ELF-1 (cell line): ENCODE data around the gene NEDD8.
"Not testable (repeated sequence)": the region's sequence is repeated elsewhere in the genome, so short reads cannot be mapped to it uniquely, and the experiment has no call there.

ENCODE experiments used
- DNase-seq: peaks from one replicate; pipeline ENCODE4 v3.0.0-alpha.2; 2016; ENCODE audit warnings: low read depth, low spot score

NEDD8 gene

DNA sequence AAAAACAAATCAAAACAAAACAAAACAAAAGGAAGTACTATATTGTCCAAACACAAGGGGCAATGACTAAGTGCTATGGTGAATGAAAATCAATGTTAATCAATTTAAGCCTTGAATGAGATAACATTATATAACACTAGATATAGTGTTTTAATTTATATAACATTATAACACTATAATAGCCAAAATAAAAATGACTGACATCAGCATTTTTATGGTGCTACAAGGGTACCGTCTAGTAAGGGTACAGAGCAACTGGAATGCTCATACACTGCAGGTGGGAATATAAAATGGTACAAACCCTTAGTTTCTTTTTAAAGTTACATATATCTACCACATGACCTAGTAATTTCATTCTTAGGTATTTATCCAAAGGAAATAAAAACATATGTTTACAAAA lies 5.7 kb downstream of the NEDD8 start:
- DNase-seq, result no peak

DNA sequence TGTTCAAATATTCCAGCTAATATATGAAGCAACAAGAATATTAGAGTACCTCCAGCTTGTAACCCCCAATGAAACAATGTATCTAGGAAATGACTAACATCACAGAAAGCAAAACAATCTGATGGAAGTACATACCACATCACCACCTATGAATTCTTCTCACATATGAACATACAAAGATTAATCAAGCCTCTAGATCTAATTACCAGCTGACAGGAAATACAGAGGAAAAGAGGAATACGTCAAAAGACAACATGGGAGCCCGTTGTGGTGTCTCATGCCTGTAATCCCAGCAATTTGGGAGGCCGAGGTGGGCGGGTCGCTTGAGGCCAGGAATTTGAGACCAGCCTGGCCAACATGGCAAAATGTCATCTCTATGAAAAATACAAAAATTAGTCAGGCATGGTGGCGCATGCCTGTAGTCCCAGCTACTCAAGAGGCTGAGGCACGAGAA lies 7.5 kb downstream of the NEDD8 start:
- DNase-seq, result no peak

DNA sequence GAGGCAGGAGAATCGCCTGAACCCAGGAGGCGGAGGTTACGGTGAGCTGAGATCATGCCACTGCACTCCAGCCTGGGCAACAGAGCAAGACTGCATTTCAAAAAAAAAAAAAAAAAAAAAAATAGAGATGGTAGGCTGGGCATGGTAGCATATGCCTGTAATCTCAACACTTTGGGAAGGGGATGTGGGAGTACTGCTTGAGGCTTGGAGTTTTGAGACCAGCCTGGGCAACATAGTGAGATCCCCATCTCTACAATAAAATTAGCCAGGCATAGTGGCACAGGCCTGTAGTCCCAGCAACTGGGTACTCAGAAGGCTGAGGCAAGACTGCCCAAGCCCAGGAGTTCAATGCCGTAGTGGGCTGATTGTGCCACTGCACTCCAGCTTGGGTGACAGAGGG lies 9.2 kb downstream of the NEDD8 start:
- DNase-seq, result not testable (repeated sequence)

GRCh38 chr14:24219521-24219920 lies 12.6 kb downstream of the NEDD8 start:
- DNase-seq, result no peak

- DNase-seq, result no peak
Measured at GRCh38 chr14:24219080-24219479, 13.1 kb downstream of the NEDD8 start.

- not testable (repeated sequence) for DNase-seq
Measured at GRCh38 chr14:24216876-24217275, 15.3 kb downstream of the NEDD8 start.

DNA sequence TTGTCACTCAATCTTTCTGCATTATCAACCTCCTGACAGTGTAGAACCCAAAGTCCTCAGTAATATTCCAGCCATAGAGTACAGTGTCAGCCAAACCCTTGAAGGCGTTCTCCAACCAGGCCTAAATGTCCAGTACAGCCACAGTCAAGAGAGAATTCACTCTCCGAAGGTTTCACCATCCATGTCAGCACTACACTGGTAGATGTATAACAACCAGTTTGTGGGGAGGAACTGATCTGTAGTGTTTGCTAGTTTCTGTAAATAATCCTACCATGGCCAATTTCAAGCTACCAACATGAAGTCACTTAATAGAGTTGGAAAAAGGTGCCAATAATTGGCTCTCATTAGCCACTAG lies 15.8 kb downstream of the NEDD8 start:
- no peak for DNase-seq

DNA sequence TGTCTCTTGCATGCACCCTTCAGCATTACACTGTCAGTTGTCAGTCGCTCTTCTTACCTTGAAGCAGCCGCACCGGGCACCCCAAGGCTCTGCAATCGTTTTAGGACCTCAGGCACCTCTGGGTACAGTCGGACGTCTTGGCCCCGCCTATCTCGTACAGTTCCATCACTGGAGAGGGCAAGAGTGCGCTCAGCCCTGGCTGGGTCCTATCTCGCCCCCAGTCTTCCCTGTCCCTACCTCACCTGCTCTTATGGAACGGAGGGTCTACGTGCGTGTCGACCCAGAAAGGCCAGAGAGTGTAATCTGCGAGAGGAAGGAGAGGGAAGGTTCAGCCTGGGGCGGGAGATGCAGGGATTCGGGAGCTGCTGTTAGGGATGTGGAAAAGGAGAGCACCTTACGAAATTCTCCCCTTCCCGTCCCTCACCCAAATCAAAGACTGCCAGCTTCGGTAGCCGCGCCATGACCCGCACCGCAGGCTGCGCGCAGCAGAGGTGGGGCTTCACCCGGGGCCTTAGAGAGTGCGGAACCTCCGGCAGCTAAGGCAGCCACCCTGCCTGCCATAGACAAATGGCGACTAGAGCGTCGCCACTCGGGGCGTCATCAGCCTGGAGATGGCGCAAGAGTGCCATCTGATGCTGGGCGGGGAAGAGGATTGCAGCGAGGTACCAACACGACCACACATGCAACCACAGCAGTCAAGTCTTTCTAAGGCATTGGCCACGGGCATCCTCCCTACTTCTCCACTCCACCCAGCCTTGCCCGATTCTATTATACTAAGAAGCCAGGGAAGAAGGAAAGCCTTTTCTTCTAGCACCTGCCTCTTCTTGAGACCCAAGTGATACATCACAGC lies 16.4 kb downstream of the NEDD8 start, which contains the start of gene MDP1:
Gene MDP1 (minus strand): TSS at position 572 of the 850 bp plus-strand sequence. CDS start 111 bp downstream, at position 461.
- peak; percentile 91 for DNase-seq

GRCh38 chr14:24213866-24214662 lies 18.1 kb downstream of the NEDD8 start:
- DNase-seq, result no peak

DNA sequence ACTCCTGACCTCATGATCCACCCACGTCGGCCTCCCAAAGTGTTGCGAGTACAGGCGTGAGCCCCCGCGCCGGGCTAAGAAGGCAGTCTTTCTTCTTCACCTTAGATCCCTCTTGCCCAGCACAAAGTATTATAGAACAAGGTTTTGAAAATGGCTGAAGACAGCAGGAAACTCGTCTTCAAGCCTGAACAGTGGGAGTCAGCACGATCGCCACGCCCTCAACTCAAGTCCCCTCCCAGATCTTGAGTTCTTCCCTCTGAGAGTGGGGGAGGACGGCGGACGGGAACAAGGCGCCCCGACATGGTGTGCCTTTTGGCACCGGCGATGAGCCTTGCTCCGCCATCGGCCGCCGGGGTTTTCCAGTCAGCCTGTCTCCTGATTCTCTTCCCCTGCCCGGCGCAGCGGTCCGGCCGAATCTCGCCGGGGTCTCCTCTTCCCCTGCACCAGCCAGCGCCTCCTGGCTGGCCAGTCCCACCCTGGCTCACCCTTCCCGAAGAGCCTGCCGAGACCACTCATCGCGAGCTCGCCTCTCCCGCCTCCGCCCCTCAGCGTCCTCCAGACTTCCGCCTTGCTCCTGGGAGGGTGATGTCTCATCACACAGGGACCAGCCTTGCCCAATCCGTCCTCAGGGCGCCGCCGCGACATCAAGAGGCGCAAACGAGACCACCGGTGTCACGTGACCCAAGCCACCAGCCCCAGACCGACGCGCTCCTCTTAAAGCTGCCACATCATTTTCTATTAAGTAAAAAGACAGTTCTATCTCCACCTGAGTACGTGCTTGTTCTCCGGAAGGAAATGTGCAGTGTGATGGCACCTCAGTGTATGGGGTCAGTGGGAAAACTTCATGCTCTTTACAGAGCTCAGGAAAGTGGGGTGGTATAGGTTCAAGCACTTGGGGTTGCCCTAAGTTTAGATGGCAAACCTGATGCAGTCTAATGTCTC lies 19.0 kb downstream of the NEDD8 start, which contains the start of gene CHMP4A:
Gene CHMP4A (minus strand): TSS at position 565 of the 942 bp plus-strand sequence. CDS start 49 bp downstream, at position 516.
- peak; percentile 99 for DNase-seq

DNA sequence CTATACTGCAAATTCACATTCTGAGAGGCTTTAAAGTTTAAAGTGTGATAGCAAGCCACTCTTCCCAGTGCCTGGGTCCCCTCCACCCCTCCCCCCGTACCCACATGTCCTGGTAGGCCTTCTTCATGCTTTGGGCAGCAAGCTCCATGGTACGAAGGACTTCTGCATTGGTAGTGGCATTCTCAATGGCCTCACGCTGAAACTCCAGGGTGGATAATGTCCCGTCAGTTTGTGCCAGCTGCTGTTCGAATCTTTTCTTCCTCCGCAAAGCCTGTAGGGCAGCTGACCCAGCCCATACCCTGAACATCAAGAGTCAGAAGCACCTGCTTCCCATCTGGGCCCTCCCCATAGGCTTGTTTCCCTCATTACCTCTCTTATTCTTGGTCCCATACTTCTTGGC lies 20.9 kb downstream of the NEDD8 start:
- no peak for DNase-seq

- no peak for DNase-seq
Measured at GRCh38 chr14:24207625-24208024, 24.5 kb downstream of the NEDD8 start.

DNA sequence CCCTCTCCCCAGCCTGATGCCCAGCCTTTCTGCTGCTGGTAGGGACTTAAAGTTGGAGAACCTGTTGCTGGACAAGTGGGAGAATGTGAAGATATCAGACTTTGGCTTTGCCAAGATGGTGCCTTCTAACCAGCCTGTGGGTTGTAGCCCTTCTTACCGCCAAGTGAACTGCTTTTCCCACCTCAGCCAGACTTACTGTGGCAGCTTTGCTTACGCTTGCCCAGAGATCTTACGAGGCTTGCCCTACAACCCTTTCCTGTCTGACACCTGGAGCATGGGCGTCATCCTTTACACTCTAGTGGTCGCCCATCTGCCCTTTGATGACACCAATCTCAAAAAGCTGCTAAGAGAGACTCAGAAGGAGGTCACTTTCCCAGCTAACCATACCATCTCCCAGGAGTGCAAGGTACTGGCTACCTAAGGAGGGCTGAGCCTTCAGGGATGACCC lies 25.0 kb downstream of the NEDD8 start:
- DNase-seq, result no peak

- no peak for DNase-seq
Measured at GRCh38 chr14:24206260-24207103, 25.7 kb downstream of the NEDD8 start.

DNA sequence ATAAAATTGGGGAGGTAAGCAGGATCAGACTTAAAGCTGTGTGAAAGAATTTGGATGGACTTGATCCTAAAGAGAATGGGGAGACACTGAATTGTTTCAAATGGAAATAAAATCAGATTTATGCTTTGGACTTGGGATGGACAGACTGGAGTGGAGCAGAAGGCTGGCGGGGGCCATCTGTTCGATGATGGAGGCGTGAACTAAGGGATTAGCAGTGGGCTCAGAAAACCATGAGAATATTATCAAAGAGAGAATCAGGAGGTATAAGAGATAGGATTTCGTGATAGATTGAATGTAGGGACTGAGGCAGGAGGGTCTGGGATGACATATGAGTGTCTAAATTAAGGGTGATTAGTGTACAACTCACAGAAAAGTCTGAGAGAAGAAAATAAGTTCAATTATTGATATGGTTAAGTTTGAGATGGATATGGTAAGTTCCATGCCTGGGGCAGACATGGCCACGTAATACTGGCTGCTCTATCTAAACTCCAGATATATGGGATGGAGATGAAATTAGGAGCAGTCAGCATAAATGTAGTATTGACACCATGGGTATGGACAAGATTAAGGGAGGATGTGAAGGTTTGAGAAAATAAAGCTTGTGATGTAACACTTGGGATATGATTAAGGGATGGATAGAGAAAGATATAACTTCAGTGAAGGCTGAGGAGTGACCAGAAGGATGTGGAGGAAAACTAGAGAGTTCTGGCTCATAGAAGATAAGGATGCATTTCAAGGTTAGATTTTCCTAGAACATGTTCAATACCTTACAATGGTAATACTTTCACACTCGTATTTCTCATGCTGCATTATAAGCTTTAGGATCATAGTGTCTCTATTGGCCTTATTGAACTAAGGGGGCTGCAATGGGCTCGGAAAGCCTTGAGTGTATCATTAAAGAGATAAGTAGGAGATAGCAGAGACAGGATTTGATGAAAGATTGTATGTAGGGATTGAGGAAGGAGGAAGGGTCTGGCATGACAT lies 27.7 kb downstream of the NEDD8 start:
- DNase-seq, result no peak

GRCh38 chr14:24203249-24203886 lies 28.8 kb downstream of the NEDD8 start:
- DNase-seq, result not testable (repeated sequence)

DNA sequence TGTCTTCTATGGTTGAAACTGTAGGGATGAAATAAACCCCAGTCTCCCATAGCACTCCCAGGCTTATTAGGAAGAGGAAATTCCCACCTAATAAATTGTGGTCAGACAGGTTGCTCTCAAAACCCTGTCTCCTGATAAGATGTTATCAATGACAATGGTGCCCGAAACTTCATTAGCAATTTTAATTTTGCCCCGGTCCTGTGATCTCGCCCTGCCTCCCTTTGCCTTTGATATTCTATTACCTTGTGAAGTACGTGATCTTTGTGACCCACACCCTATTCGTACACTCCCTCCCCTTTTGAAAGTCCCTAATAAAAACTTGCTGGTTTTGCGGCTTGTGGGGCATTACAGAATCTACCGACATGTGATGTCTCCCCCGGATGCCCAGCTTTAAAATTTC lies 29.6 kb downstream of the NEDD8 start:
- DNase-seq, result peak; percentile 35

DNA sequence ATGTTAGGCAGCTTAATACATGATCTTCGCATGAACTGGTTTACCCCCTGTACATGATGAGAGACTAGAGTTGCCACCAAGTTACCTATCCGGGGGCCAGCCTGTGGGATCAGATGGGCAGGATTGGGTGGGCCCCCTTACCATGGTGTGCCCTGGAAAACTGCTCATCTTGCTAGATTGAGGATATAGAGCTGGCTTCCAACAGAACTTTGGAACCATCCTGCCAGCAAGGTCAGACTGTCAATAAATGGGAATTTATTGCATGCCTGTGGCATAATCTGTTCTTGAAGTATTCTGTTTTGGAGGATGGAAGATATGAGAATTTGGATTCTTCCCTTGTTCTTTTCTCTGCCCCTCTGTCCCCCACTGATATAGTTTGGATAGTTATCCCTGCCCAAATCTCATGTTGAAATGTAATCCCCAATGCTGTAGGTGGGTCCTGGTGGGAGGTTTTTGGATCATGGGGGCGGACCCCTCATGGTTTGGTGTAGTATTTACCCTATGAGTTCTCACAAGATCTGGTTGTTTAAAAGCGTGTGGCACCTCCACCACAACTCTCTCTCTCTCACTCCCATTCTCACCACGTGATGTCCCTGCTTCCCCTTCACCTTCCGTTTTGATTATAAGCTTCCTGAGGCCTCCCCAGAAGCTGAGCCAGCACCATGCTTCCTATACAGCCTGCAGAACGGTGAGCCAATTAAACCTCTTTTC lies 33.2 kb downstream of the NEDD8 start:
- no peak for DNase-seq
